Activated CD4-positive, alpha-beta T cell treated with anti-CD3 and anti-CD28 coated beads, Interleukin-2, amount 10 ng/mL, durations not matched to agents 7 days and 5 days (primary cell): Measurements from ENCODE around the gene KPRP. TPM values are rescaled to one million over a fixed set of nuclear protein-coding genes. Genes with fewer than 3 reads are reported as not detected.

Experiments
- CTCF ChIA-PET: fragments of 350-600 bp; sonication (Branson Sonifier 250); formaldehyde crosslinking; loops from one replicate; lab custom pipeline; 2021; ENCODE audit warnings: antibody characterized with exemption; lab: Charles Lee
- POLR2A ChIA-PET: fragments of 350-600 bp; sonication (Branson Sonifier 250); formaldehyde crosslinking; loops from one replicate; lab custom pipeline; 2021; ENCODE audit warnings: antibody characterized with exemption; lab: Charles Lee
- DNase-seq: peaks from one replicate; pipeline ENCODE4 v3.0.0-alpha.2; 2020
- H3K27ac Mint-ChIP-seq: one replicate; pipeline ENCODE4 v1.8.0; 2021; ENCODE audit warnings: mild to moderate bottlenecking, moderate library complexity, mixed read lengths
- H3K27me3 Mint-ChIP-seq: one replicate; pipeline ENCODE4 v1.8.0; 2021; ENCODE audit warnings: mixed read lengths
- H3K36me3 Mint-ChIP-seq: one replicate; pipeline ENCODE4 v1.8.0; 2021; ENCODE audit warnings: low read depth, mixed read lengths
- H3K4me1 Mint-ChIP-seq: one replicate; pipeline ENCODE4 v1.8.0; 2021; ENCODE audit warnings: mixed read lengths
- H3K4me3 Mint-ChIP-seq: one replicate; pipeline ENCODE4 v1.8.0; 2021; ENCODE audit warnings: mild to moderate bottlenecking, moderate library complexity, mixed read lengths
- H3K9me3 Mint-ChIP-seq: one replicate; pipeline ENCODE4 v1.8.0; 2021; ENCODE audit warnings: mixed read lengths
- total RNA-seq, 2 experiments: library from RNA; stranded (reverse); gene quantifications; one replicate each; pipeline ENCODE4 v1.2.3, GENCODE V29; 2021

Gene KPRP
- total RNA-seq, 2 experiments from 2014 or later = not detected

GRCh38 chr1:152753586-152753985 is 4.2 kb upstream of the KPRP start:
- H3K9me3 Mint-ChIP-seq = no peaks in the 10 kb centered on the region
- peaks cover 26% of the 10 kb centered on the region for H3K27me3 Mint-ChIP-seq
- POLR2A ChIA-PET = no interaction called here
- H3K4me3 Mint-ChIP-seq = no peak overlapping the region
- CTCF ChIA-PET = no interaction called here
- H3K4me1 Mint-ChIP-seq = no peaks in the 10 kb centered on the region
- H3K27ac Mint-ChIP-seq = no peak overlapping the region
- no peaks in the 10 kb centered on the region for H3K36me3 Mint-ChIP-seq
- DNase-seq = no peak

DNA sequence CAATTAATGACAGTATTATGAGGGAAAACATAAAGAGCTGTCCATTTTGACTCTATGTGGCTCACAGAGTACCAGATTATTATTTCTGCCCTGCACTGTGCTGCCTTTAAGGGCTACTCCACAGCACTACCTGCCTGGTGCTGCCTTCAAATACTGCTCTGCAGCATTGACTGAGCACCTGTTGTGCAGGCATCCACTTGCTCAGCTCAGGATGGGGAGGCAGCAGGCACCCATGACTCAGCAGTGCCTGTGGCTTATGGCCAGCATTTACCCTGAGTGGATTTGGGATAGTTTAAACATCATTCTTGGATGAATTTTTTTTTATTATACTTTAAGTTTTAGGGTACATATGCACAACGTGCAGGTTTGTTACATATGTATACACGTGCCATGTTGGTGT is 953 bp upstream of the KPRP start:
- H3K4me1 Mint-ChIP-seq = no peaks in the 10 kb centered on the region
- ChIA-PET POLR2A (no interaction called here), CTCF (no interaction called here)
- H3K4me3 Mint-ChIP-seq = no peak overlapping the region
- no peak for DNase-seq
- H3K36me3 Mint-ChIP-seq = no peaks in the 10 kb centered on the region
- H3K27me3 Mint-ChIP-seq = peaks cover 14% of the 10 kb centered on the region
- no peak overlapping the region for H3K27ac Mint-ChIP-seq
- H3K9me3 Mint-ChIP-seq = no peaks in the 10 kb centered on the region

DNA sequence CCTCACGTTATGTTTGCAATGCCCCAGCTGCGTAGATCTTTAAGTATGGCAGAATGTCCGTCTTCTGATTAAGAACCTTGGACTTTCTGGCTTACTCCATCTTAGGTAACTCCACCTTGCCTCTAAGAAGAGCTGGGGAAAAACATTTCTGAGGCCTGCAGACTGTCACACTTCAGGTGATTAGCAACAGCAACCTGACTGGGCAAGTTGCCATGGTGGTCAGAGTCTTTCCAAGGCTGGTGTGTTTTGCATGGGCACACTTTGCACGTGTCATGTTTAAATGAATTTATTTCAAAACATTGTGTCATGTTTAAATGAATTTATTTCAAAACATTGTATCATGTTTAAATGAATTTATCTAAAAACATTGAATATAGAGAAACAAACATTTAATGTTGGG is 811 bp downstream of the KPRP start:
- H3K4me3 Mint-ChIP-seq = no peak overlapping the region
- no peak overlapping the region for H3K27ac Mint-ChIP-seq
- H3K4me1 Mint-ChIP-seq = no peaks in the 10 kb centered on the region
- POLR2A ChIA-PET = no interaction called here
- CTCF ChIA-PET = interaction anchor here (0.5 kb wide), 1 partner anchor 664 kb away, joined by 3 read pairs; no protein-coding TSS in a partner anchor
- H3K27me3 Mint-ChIP-seq = peaks cover 9% of the 10 kb centered on the region
- DNase-seq = no peak
- no peaks in the 10 kb centered on the region for H3K36me3 Mint-ChIP-seq
- no peaks in the 10 kb centered on the region for H3K9me3 Mint-ChIP-seq

- no peaks in the 10 kb centered on the region for H3K4me1 Mint-ChIP-seq
- CTCF ChIA-PET = no interaction called here
Measured at GRCh38 chr1:152759453-152760173, 1.8 kb downstream of the KPRP start.

GRCh38 chr1:152760551-152761190 is 2.8 kb downstream of the KPRP start:
- no peaks in the 10 kb centered on the region for H3K36me3 Mint-ChIP-seq
- no peaks in the 10 kb centered on the region for H3K4me1 Mint-ChIP-seq
- H3K4me3 Mint-ChIP-seq = no peak overlapping the region
- ChIA-PET CTCF (no interaction called here), POLR2A (no interaction called here)
- H3K27me3 Mint-ChIP-seq = no peaks in the 10 kb centered on the region
- H3K27ac Mint-ChIP-seq = no peak overlapping the region
- no peaks in the 10 kb centered on the region for H3K9me3 Mint-ChIP-seq
- DNase-seq = no peak

More at GRCh38 chr1:152759453-152760173, 1.8 kb downstream of the KPRP start:
- Mint-ChIP-seq H3K36me3 (no peaks in the 10 kb centered on the region), H3K9me3 (no peaks in the 10 kb centered on the region), H3K27ac (no peak overlapping the region), H3K27me3 (peaks cover under 1% of the 10 kb centered on the region), H3K4me3 (no peak overlapping the region)
- no peak for DNase-seq
- POLR2A ChIA-PET = no interaction called here

- H3K27ac Mint-ChIP-seq = no peak overlapping the region
- H3K4me1 Mint-ChIP-seq = no peaks in the 10 kb centered on the region
- H3K36me3 Mint-ChIP-seq = no peaks in the 10 kb centered on the region
- no peak overlapping the region for H3K4me3 Mint-ChIP-seq
- no peak for DNase-seq
- H3K9me3 Mint-ChIP-seq = no peaks in the 10 kb centered on the region
- ChIA-PET POLR2A (no interaction called here), CTCF (no interaction called here)
- no peaks in the 10 kb centered on the region for H3K27me3 Mint-ChIP-seq
Measured at GRCh38 chr1:152761609-152762213, 3.9 kb downstream of the KPRP start.

DNA sequence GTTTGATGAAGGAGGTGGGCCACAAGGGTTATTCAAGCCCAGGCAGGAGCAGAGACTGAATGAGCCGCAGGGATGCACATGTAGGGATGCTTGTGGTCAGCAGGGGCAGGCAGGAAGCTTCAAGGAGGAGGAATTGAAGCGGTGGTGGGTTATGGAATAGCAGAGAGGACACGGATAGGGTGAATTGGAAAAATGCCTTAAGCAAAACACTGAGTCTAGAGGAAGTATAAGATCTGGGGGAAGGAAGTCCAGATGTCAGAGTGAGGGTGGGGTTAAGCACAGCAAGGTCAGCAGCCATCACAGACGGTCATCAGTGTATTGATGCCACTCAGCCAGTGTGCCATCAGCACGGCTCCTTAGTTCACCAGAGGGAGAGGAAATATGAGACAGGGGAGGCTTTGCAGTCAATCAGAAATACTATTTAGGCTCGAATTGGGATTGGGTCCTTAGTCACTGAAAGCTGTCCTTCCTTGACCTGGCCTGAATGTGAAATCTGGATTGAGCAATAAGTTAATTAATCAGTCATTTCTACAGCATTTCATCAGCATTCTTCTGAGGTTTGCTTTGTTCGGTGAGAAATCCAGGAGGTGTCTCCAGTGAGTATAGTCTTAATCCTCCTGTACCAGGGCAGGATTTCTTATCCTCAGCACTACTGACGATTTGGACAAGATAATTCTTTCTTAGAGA is 11.2 kb downstream of the KPRP start:
- no peak for DNase-seq
- H3K9me3 Mint-ChIP-seq = no peaks in the 10 kb centered on the region
- no peaks in the 10 kb centered on the region for H3K36me3 Mint-ChIP-seq
- no peak overlapping the region for H3K27ac Mint-ChIP-seq
- H3K4me1 Mint-ChIP-seq = no peaks in the 10 kb centered on the region
- ChIA-PET CTCF (no interaction called here), POLR2A (no interaction called here)
- H3K4me3 Mint-ChIP-seq = no peak overlapping the region
- peaks cover 5% of the 10 kb centered on the region for H3K27me3 Mint-ChIP-seq

GRCh38 chr1:152770411-152770810 is 12.6 kb downstream of the KPRP start:
- H3K4me1 Mint-ChIP-seq = no peaks in the 10 kb centered on the region
- H3K9me3 Mint-ChIP-seq = no peaks in the 10 kb centered on the region
- no peaks in the 10 kb centered on the region for H3K36me3 Mint-ChIP-seq
- peaks cover 6% of the 10 kb centered on the region for H3K27me3 Mint-ChIP-seq
- DNase-seq = no peak
- POLR2A ChIA-PET = no interaction called here
- CTCF ChIA-PET = no interaction called here
- no peak overlapping the region for H3K27ac Mint-ChIP-seq
- no peak overlapping the region for H3K4me3 Mint-ChIP-seq

GRCh38 chr1:152774875-152775274 is 17.1 kb downstream of the KPRP start, which contains the start of gene LCE1F:
TSS of gene LCE1F (plus strand) at chr1:152775140. CDS start at chr1:152776372, 1,232 bp downstream.
- H3K27ac Mint-ChIP-seq = no peak within 1 kb of the TSS
- DNase-seq = no peak
- POLR2A ChIA-PET = no interaction called here
- no peaks in the 10 kb centered on the region for H3K4me1 Mint-ChIP-seq
- H3K4me3 Mint-ChIP-seq = no peak within 1 kb of the TSS
- CTCF ChIA-PET = no interaction called here
- H3K27me3 Mint-ChIP-seq = peaks cover 6% of the 10 kb centered on the region
- H3K36me3 Mint-ChIP-seq = no peaks in the 10 kb centered on the region
- no peaks in the 10 kb centered on the region for H3K9me3 Mint-ChIP-seq

GRCh38 chr1:152776361-152776760 is 18.5 kb downstream of the KPRP start:
- H3K27me3 Mint-ChIP-seq = peaks cover 10% of the 10 kb centered on the region
- DNase-seq = no peak
- H3K27ac Mint-ChIP-seq = no peak overlapping the region
- H3K36me3 Mint-ChIP-seq = no peaks in the 10 kb centered on the region
- POLR2A ChIA-PET = no interaction called here
- no peak overlapping the region for H3K4me3 Mint-ChIP-seq
- CTCF ChIA-PET = no interaction called here
- no peaks in the 10 kb centered on the region for H3K9me3 Mint-ChIP-seq
- H3K4me1 Mint-ChIP-seq = no peaks in the 10 kb centered on the region

GRCh38 chr1:152777510-152778137 is 19.8 kb downstream of the KPRP start:
- H3K4me3 Mint-ChIP-seq = no peak overlapping the region
- ChIA-PET POLR2A (no interaction called here), CTCF (no interaction called here)
- peaks cover 8% of the 10 kb centered on the region for H3K27me3 Mint-ChIP-seq
- no peaks in the 10 kb centered on the region for H3K36me3 Mint-ChIP-seq
- H3K4me1 Mint-ChIP-seq = no peaks in the 10 kb centered on the region
- no peak overlapping the region for H3K27ac Mint-ChIP-seq
- H3K9me3 Mint-ChIP-seq = no peaks in the 10 kb centered on the region
- DNase-seq = no peak

GRCh38 chr1:152783095-152783494 is 25.3 kb downstream of the KPRP start:
- CTCF ChIA-PET = no interaction called here
- Mint-ChIP-seq H3K27ac (no peak overlapping the region), H3K36me3 (no peaks in the 10 kb centered on the region), H3K9me3 (no peaks in the 10 kb centered on the region), H3K27me3 (peaks cover 15% of the 10 kb centered on the region), H3K4me3 (no peak overlapping the region), H3K4me1 (no peaks in the 10 kb centered on the region)
- DNase-seq = no peak
- POLR2A ChIA-PET = no interaction called here
